C1 segment of cervical spinal cord (tissue), 14 donors: ENCODE data around the gene DCUN1D4.
"Not testable (repeated sequence)": the region's sequence is repeated elsewhere in the genome, so short reads cannot be mapped to it uniquely, and the experiment has no call there.

Experiments used
- DNase-seq, 14 donors: peaks; one replicate each; lab custom pipeline; 2025; lab: John Stamatoyannopoulos, UW

DCUN1D4 gene

DNA sequence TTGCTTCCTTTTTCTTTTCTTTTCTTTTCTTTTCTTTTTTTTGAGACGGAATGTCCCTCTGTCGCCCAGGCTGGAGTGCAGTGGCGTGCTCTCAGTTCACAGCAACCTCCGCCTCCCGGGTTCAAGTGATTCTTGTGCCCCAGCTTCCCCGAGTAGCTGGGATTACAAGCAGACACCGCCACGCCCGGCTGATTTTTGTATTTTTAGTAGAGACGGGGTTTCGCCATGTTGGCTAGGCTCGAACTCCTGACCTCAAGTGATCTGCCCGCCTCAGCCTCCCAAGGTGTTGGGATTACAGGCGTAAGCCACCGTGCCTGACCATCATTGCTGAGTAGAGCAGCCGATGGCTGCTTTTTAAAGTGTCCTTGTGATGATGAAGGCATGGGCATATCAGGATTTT lies 50.4 kb downstream of the DCUN1D4 start:
- not testable (repeated sequence) for DNase-seq

DNA sequence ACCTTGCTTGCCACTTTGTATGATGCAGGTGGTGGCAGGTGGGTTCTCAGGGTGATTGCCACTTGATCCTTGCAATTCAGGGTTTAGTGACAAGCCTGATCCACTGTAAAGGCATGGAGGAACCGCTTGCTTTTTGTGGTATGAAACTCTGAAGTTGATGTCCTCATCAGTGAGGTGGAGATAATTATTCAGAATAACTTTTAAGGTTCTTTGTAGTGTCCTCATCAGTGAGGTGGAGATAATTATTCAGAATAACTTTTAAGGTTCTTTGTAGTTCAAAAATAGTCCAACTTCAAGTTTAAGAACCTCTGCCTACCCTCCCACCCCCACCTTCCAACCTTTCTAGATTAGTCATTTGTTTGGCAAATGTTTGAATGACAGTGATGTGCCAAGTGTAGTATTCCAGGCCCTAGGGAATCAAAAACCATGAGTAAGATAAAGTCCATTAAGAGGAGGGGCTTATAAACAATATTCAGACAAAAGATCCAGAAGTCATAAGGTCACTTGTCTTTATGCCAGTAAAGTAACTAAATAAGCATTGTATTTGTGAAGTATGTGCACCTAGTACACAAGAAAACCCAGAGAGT lies 51.2 kb downstream of the DCUN1D4 start:
- DNase-seq, result no peak

DNA sequence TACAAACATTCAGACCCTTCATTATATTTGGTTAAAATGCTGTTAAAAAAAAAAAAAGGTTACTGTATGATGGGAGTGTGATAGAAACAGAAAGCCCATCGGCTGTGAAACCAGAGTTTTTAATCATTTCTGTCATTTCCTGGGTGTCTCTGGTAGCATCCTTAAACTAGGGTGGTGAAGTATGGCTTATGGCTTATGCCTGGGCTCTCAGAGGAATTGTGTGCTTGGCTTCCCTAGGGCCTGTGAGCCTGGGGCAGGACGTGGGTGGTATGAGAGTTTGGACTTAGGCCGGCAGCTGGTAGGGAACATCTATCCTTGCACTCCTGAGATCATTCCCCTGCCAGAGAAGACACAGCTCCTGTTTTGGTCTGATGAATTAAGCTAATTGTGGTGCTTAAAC lies 52.2 kb downstream of the DCUN1D4 start:
- no peak for DNase-seq

DNA sequence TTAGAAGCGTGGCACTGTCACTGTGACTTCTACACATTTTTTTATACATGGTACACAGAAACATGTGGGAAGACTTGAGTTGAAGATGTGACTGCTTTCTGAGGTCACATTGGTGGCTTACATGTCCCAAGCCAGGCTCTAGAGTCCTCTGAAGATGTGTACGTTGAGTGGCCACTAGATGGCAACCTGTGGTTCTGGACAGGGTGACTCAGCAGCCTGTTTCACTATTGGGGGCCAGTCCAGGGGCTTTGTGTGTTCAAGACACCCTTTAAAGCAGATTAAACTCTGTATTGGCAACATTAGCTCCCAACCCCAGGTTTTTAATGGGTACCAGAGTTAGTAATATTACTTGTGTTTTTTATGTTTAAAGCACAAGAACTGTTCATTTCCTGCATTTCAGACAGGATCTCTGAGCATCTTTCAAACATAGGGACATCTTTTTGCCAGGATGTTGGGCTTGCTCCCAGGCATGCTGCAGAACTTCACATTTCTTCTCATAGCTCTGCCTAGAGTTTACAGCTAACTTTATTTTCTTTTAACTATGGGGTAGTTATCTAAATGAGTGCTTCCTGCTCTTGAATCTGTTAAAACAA lies 53.0 kb downstream of the DCUN1D4 start:
- peak in 13 of 14 donors; percentile 1 to 58 (median 31) for DNase-seq

DNA sequence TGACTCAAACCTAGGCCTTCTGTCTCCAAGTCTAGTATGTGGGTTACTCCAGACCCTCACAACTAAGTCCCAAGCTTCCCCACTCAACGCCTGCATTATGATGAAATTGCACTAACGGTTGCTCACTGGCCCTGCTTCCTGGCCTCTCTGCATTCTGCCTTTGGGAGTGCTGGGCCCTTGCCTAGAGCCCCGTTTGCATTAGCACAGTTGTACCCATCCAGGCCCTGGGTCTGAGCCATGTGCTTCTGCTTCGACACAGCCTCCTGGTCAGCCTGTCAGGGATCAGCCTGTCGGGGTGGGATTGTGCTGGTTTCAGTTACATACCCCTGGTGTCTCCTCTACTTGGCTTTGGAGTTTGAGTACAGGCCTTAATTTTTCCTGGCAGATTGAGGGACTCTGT lies 58.4 kb downstream of the DCUN1D4 start:
- peak in 3 of 14 donors; percentile 9 to 25 (median 18) for DNase-seq

DNA sequence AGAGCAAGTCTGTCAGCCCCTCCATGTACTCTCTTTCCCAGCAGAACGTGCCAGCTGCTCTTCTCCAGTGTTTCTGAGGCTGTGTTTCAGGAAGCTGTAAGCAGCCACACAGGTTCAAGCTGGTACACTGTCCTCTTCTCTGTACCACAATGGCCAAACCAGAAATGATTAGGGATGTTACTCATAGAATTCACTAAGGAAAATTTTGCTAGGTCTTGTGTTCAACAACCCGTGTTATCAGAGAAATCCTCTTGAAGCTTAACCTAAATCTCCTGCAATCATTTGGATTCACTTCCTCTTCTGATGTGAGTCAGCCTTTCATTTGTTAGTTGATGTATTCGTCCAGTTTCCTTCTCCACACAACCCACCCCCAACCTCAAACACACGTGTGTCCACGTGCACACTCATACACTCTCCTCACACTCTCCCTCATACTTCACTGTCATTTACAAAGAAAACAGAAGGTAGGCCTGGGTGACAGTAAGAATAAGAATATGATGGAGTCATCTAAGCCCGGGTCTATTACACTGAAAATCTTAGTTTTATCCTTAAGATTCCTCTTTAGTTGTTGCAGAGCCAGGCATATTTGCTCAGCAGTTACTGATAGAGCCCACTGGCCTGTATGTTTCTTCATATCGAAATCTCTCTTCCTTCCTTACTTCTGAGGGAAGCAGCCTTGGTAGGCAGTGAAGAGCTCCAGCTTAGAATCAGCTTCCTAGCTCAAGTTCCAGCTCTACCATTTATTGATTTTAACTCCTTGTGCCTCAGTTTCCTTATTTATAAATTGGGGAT lies 63.4 kb downstream of the DCUN1D4 start:
- DNase-seq, result no peak

DNA sequence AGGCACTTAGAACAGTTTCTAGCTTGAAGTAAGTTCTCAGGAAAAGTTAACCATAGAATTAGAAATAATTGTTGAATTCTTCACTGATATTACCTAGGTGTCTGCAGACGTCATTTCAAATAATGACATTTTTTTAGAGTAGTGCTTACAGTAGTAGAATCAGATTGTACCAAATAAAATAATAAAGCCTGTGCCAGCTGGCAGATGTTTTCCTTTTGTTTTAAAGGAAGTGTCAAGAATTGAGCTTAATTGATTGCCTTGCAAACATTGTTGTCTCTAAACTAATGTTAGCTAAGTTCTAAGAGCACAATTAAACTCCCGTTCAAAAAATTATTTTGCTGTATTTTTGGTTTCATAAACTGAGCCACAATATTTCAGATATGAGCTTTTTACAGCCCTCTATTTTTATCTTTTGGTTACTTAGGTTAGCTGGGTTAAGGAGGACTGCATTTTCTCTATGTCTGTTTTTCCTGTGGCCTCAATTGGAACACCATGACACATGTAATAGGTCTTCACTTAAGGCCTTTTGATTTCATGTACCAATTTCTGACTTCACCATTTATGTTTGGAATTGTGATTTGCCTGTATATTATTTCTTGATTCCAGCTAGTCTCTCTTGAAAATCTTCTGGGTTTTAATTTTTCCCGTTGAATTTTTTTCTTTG lies 64.2 kb downstream of the DCUN1D4 start:
- DNase-seq, result no peak

DNA sequence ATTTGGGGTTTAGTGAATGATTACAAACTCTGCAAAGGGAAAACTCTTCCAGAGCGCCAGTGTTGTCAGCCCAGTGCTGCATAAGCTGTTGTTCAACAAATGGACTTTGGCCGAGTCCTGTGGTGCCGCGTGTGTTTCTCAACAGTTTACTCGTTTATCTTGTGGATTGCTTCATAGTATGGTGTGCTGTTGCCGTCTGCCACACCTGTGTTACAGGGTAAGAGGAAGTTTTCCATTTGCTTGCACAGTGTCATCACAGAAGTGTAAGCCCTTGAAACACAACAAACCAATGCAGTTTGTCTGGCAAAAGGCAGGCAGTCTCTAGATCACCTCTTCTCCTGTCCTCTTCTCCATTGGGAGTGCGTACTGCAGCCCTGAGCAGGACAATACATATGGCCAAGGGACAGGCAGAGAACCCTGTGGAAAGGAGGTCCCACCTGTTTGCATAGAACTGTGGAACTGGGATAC lies 66.3 kb downstream of the DCUN1D4 start:
- no peak for DNase-seq

DNA sequence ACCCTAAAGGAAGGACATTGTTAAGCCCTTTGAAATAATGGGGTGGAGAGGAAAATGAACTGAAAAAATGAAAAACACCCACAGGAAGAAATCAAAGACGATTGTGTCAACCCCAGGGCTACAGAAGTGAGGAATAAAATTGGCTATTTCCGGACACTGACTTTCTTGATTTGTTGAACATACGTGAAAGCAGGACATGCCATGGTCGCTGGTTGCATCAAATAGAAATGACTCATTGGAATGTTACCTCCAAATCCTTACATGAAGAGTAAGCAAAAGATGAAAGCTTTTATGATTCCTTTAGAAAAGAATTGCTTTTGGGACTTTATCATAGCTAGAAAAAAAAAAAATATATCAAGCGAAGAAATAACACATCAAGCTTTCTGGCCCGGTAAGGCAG lies 75.3 kb downstream of the DCUN1D4 start:
- DNase-seq, result no peak

DNA sequence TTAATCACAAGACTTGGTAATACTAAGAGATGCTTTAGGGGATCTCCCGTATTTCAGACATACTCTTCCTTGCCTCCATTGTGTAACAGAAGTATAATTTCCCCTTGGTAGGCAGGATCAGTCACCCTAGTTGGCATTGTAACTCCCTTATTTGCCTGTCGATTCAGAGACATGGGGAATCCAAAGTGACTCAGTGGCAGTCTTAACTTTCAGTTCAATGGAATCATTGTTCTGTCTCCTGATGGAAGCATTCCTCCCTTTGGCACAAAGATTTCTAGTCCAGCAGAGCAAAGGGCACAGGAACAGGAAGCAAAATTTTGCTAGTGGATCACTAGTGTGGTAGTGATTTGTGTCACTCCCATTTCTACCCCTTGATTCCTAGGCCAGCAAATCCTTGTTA lies 80.4 kb downstream of the DCUN1D4 start:
- no peak for DNase-seq

DNA sequence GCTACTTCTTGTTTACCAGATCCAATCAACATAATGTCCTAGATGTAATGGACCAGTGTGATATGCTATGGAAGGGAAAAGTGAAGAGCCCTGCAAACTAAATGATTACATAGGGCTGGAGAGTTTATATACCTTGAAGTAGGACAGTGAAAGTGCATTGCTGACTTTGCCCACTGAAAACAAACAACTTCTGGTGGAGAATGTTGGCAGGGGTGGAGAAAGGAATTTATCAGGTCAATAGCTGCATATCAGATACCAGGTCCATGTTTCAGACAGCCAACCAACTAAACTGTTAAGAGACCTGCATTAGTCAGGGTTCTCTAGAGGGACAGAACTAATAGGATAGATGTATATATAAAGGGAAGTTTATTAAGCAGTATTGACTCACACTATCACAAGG lies 82.4 kb downstream of the DCUN1D4 start:
- no peak for DNase-seq

DNA sequence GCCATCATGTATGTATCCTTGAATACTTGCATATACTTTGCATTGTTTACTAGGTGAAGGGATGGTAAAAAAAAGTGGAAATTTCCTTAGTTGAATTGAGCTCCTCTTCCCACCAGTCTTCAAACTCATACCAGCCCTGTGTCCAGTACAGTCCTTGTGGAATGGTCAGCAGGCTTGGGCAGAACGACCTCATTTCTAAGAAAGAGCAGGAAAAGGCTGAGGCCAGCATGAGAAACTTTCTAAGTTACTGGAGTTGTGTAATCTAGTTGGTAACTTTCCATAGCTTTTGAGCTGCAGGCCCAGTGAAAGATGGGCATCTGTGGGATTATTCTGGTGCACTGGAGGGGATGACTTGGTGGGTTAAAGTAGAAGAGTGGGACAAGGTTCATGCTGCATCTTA lies 87.6 kb downstream of the DCUN1D4 start:
- no peak for DNase-seq

DNA sequence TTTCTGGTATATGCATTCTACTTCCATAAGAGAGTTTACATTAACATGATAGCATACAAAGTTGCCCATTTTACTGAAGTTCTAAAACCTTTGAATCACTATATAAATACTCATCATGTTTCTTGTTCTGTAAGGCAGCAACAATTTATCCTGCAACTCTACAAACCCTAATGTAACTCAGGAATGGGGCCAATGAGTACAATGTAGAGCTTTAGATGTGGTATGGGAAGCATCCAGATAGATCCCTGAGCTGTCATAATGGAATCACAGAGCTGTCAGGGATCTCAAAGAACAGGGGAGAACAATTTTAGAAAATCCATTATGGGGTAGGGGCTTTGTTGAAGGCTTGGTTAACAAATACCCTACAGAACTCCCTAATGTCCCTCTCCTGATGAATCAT lies 88.5 kb downstream of the DCUN1D4 start:
- no peak for DNase-seq

DNA sequence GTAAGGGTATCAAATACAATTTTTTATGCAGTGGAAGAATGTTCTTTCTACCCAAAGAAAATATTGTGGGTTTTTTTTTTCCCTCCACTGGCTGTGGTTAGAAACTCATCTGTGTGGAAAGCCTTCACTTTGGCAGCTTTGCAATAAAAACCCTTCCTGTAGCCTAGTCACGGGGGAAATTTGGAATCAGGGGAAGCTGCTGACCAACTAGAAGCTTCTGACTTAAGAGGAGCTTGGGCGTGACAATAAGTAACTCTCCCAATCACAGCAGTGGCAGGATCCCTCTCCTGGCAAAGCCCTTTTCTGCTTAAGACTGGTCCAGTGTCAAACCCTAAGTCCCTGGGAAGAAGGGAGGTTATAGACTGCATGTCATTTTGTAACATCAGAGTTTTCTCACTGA lies 89.3 kb downstream of the DCUN1D4 start:
- no peak for DNase-seq

DNA sequence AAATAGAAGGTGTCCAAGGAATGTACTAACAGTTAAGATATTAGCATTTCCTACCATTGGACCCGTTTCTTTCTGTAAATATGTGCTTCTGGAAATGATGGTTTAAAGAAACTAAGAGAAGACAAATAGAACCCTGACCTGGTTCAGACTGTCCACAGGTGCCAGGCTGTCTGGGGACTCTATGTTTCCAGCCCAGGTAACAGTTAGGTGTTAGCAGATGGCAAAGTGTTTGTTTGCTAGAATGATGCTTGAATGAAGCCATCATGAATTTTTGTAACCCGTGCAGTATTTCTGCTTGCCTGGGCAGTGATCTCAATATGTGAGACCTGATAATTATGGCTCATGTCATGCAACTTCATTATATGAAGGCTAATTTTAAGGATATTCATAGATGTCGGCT lies 89.7 kb downstream of the DCUN1D4 start:
- no peak for DNase-seq

DNA sequence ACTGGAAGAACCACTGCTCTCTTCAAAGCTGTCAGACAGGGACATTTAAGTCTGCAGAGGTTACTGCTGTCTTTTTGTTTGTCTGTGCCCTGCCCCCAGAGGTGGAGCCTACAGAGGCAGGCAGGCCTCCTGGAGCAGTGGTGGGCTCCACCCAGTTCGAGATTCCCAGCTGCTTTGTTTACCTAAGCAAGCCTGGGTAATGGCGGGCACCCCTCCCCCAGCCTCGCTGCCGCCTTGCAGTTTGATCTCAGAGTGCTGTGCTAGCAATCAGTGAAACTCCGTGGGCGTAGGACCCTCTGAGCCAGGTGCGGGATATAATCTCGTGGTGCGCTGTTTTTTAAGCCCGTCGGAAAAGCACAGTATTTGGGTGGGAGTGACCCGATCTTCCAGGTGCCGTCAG lies 97.5 kb downstream of the DCUN1D4 start:
- DNase-seq, result not testable (repeated sequence)

DNA sequence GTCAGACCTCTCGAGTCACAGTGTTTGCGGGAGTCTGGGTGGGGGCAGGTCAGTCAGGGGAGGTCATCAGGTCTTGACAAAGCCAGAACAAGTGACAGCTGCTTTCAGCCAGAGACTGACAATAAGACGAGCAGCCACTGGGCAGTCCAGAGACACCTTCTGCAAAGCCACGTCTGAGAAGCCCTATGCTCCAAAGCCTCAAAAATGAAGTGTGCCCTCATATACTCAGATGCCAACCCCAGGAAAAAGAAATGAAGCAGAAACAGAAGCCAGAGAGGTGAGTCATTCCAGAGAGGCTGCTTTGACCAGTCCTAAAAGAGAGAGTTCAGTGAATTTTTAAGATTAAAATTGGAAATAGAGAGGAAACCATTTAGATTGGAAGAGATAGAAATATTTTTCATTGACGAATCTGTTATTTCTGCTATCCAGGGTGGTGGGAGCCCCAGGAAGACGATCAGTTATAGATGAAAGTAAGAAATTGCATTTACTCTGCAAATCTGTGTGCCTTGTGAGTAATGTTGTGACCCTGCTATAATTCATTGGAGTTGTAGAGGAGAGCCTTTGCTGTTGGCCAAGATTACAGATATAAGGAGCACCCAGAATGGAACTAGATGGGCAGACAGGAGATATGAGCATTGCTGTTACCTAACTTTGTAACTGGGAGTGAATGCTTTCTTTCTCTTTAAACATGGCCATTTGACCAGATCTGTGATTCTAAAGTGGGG lies 99.3 kb downstream of the DCUN1D4 start:
- no peak for DNase-seq

DNA sequence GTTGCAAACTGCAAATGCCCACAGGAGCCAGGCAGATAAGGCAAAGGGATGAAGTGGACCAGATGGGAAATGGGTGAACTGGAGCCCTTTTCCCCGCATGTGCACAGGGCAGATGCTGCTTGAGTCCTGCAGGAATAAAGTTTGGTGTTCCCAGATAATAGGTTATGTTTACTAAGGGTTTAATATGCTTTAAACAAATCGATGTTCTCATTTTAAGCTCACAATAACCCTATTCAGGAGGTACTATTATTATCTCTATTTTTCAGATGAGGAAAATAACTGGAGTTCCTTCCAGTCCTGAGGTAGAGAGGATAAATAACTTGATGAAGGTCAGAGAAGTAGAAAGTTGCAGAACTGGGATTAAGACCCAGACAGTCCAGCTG lies 99.9 kb downstream of the DCUN1D4 start:
- DNase-seq, result no peak

DNA sequence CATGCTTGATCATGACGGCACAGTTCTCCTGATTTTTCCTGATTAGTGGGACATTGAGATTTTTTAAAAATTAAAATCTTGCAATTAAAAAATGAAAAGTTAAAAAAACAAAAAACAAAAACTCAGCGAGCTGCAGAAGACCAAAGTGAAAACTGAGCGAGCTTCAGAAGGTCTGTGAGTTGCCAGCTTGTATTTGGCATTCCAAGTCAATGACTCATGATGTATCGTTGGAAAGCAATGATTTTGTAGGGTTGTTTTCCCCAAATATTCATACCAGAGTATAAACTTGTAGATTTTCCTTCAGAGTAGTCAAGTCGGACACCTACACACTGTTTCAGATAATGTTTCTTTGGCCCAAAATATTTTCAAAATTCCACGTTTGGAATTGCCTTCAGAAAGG lies 100.3 kb downstream of the DCUN1D4 start:
- no peak for DNase-seq

DNA sequence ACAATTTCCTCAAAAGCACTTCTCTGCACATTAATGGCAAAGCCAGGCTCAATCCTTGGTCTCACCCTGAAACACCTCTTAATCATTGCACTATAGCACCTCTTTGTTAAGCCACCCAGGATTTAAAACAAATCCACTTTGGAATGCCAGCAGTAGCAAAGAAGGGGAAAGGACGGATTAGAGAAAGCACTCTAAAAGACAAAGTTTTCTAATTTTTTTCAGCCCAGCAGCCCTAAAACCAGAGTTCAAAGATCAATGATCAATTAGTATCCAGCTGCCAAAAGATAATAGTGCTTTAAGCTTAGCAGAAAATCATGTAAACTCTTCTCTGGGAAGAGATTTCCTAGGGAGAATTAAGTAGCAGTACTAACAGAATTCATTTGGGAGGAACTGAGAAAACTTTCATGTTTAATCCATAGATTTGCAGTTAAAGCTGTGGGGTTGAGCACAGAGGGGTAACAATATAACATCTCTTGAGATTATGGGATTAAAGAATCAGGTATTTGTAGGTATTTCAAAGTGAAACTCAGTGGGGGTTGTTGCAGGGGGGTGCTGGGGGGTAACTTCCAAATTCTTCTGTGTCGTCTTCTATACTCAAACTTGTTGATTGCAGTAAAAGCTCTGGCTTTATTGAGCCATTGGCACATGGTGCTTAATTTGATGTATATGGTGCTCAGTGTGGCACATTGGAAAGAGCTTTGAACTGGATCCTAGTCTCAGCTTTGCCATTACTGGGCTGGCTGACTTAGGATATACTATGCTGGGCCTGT lies 115.4 kb downstream of the DCUN1D4 start:
- DNase-seq, result no peak

DNA sequence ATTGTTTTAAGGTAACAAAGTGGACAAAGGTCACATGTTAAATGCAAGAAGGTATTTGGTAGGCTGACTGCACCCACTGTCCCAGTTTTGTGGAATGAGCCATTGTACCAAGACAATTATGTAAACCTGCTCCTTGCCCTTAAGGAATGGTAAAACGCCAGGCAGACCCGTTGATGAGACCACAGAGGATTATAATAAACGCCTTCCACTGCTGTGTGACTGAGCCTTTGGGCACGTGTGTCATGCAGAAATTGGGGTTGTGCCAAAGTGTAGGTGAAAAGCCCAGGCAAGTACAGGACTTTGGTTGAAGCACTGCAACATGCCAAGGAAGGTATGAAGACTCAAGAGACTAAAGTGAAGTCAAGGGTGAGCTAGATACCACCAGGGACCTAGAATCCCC lies 117.5 kb downstream of the DCUN1D4 start:
- DNase-seq, result no peak
